Measurements from ENCODE around the gene RBMY1E.
"Not testable (repeated sequence)": the region's sequence is repeated elsewhere in the genome, so short reads cannot be mapped to it uniquely, and the experiment has no call there.

The RBMY1E gene

GRCh38 chrY:21917932-21918331 lies at the start of gene RBMY1E:
RBMY1E (minus strand) TSS chrY:21918032; CDS start chrY:21916054, 1,978 bp downstream.
- not testable (repeated sequence) for ATAC-seq

- not testable (repeated sequence) for ATAC-seq
These were observed 23.4 kb downstream of the RBMY1E start, which contains the start of gene RBMY1D for GRCh38 chrY:21894426-21894825. RBMY1D (minus strand) TSS chrY:21894526; CDS start chrY:21892513, 2,013 bp downstream.

GRCh38 chrY:21869407-21870076 lies 48.3 kb downstream of the RBMY1E start:
- ATAC-seq = not testable (repeated sequence)

All from SK-N-SH treated with all-trans-retinoic acid at 6 μM for 48 hours (cell line).